ENCODE results near the gene UFD1. TPM values are rescaled to one million over a fixed set of nuclear protein-coding genes. Genes with fewer than 3 reads are reported as not detected.

UFD1 gene
- total and polyA plus RNA-seq, 2 of the 13 experiments (the other 11 are each of a cell fraction or from before 2014, with no cell fraction given): 47.9 to 51.1 TPM

GRCh38 chr22:19430890-19431541 is 48.0 kb downstream of the UFD1 start (continued):
- TF ChIP-seq ZBTB40 (IDR thresholded peaks at IDR 0.05) (no peak), ZBTB40 (CRISPR knock-in tag; IDR thresholded peaks at IDR 0.05) (no peak), HOXD1 (CRISPR knock-in tag; IDR thresholded peaks at IDR 0.05) (peak; percentile 31; the same call in 1 of the 2 replicates), ZNF343 (CRISPR knock-in tag; IDR thresholded peaks at IDR 0.05) (peak; percentile 2; the same call in 1 of the 2 replicates), ARID4A (CRISPR knock-in tag; IDR thresholded peaks at IDR 0.05; ENCODE audit: borderline replicate concordance) (peak; percentile 63; the same call in 1 of the 2 replicates), USF2 (IDR thresholded peaks at IDR 0.05; ENCODE audit: low read depth, low read length) (0 out of 2 replicates have a peak, but pooled peaks have one; percentile 15), USF2 (CRISPR knock-in tag; IDR thresholded peaks at IDR 0.05; ENCODE audit: borderline replicate concordance) (peak; percentile 32; the same call in 1 of the 2 replicates), ZNF225 (CRISPR knock-in tag; IDR thresholded peaks at IDR 0.05) (peak; percentile 65; the same call in 1 of the 2 replicates), KDM6A (CRISPR knock-in tag; IDR thresholded peaks at IDR 0.05; ENCODE audit: low read depth) (no peak), U2AF2 (IDR thresholded peaks at IDR 0.05; ENCODE audit: low read depth, low read length) (no peak), NFYB (CRISPR knock-in tag; IDR thresholded peaks at IDR 0.05) (peak; percentile 15; the same call in 1 of the 2 replicates), ZNF274 (CRISPR knock-in tag; IDR thresholded peaks at IDR 0.05) (no peak), NR2F1 (CRISPR knock-in tag; IDR thresholded peaks at IDR 0.05) (no peak), SMARCC2 (IDR thresholded peaks at IDR 0.05) (no peak)

All from HepG2 (cell line).